Smooth muscle cell (in vitro differentiated cells): ENCODE results near the gene C6orf163. TPM values are rescaled to one million over a fixed set of nuclear protein-coding genes. Genes with fewer than 3 reads are reported as not detected.

Experiments
- DNase-seq: peaks from one replicate; lab custom pipeline; 2025; ENCODE audit not compliant: unreplicated experiment; lab: John Stamatoyannopoulos, UW
- H2AFZ ChIP-seq: fragments of 200-600 bp; sonication (generic); 2 replicates; pipeline ENCODE4 v1.6.0; 2016; ENCODE audit warnings: antibody characterized with exemption, low read depth, mild to moderate bottlenecking
- H3F3A ChIP-seq: fragments of 200-600 bp; sonication (generic); 2 replicates; pipeline ENCODE4 v1.6.0; 2017; ENCODE audit warnings: antibody characterized with exemption, low read depth
- H3K27ac ChIP-seq: fragments of 200-600 bp; sonication (generic); 2 replicates; pipeline ENCODE4 v1.5.1; 2016; ENCODE audit warnings: low read depth, mild to moderate bottlenecking
- H3K27me3 ChIP-seq: fragments of 200-600 bp; sonication (generic); 2 replicates; pipeline ENCODE4 v1.6.1; 2016; ENCODE audit warnings: low read depth, mild to moderate bottlenecking
- H3K36me3 ChIP-seq: fragments of 200-600 bp; sonication (generic); 2 replicates; pipeline ENCODE4 v1.5.1; 2016; ENCODE audit warnings: low read depth
- H3K4me1 ChIP-seq: fragments of 200-600 bp; sonication (generic); 2 replicates; pipeline ENCODE4 v1.5.1; 2016; ENCODE audit warnings: low read depth
- H3K4me2 ChIP-seq: fragments of 200-600 bp; sonication (generic); 2 replicates; pipeline ENCODE4 v1.6.0; 2016; ENCODE audit warnings: mild to moderate bottlenecking
- H3K4me3 ChIP-seq: fragments of 200-600 bp; sonication (generic); 2 replicates; pipeline ENCODE4 v1.5.1; 2016; ENCODE audit warnings: mild to moderate bottlenecking
- H3K79me2 ChIP-seq: fragments of 200-600 bp; sonication (generic); 2 replicates; pipeline ENCODE4 v1.6.0; 2016; ENCODE audit warnings: low read depth, mild to moderate bottlenecking
- H3K9ac ChIP-seq: fragments of 200-600 bp; sonication (generic); 2 replicates; pipeline ENCODE4 v1.6.0; 2016; ENCODE audit warnings: low read depth
- H3K9me3 ChIP-seq: fragments of 200-600 bp; sonication (generic); replicated peaks from 2 replicates; pipeline ENCODE4 v1.5.1; 2016; ENCODE audit warnings: low read depth
- H4K20me1 ChIP-seq: fragments of 200-600 bp; sonication (generic); 2 replicates; pipeline ENCODE4 v1.6.0; 2016; ENCODE audit warnings: low read depth
- CTCF ChIP-seq: fragments of 200-600 bp; sonication (generic); IDR thresholded peaks from 2 replicates; pipeline ENCODE4 v1.5.1; 2017; ENCODE audit warnings: borderline replicate concordance, mild to moderate bottlenecking, antibody characterized with exemption; ENCODE audit not compliant: insufficient read depth, poor library complexity, severe bottlenecking
- WGBS: methylation state at CpG from one replicate; pipeline ENCODE4 v1.1.7; 2016; ENCODE audit warnings: low lambda C conversion rate; 5-methylcytosine and 5-hydroxymethylcytosine counted together
- polyA plus RNA-seq: library from polyadenylated mRNA; unstranded; fragments of >200 nt; fragmentation: Nextera tagmentation; extraction: Ambion mirVana; gene quantifications from 2 replicates; pipeline ENCODE4 v1.2.1, GENCODE V29; 2016
- total RNA-seq: library from RNA; depleted of rRNA; stranded (reverse); fragments of >200 nt; gene quantifications from 2 replicates; pipeline ENCODE4 v1.2.3, GENCODE V29; 2014

C6orf163 gene
- total and polyA plus RNA-seq, 2 experiments from 2014 or later, result 0.59 to 3.1 TPM

GRCh38 chr6:87341158-87341557, 3.5 kb upstream of the C6orf163 start:
- peaks cover 10% of the 10 kb centered on the region for H3K4me1 ChIP-seq
- no peaks in the 10 kb centered on the region for H3K27me3 ChIP-seq
- no peak overlapping the region for H3K4me2 ChIP-seq
- no peaks in the 10 kb centered on the region for H3K36me3 ChIP-seq
- WGBS, result 92% methylated on average over 2 of the region's 2 CpGs
- no peaks in the 10 kb centered on the region for H3K9me3 ChIP-seq
- H4K20me1 ChIP-seq, result peaks cover 61% of the 10 kb centered on the region
- peaks cover 7% of the 10 kb centered on the region for H3K79me2 ChIP-seq
- H3F3A ChIP-seq, result peaks cover 8% of the 10 kb centered on the region
- no peak overlapping the region for H3K27ac ChIP-seq
- no peak overlapping the region for H3K4me3 ChIP-seq
- H3K9ac ChIP-seq, result no peak overlapping the region
- no peak for DNase-seq
- no peak overlapping the region for H2AFZ ChIP-seq
- no peak for TF ChIP-seq CTCF

- H3K9me3 ChIP-seq, result no peaks in the 10 kb centered on the region
- 95% methylated on average over 1 of the region's 1 CpG for WGBS
- peaks cover 54% of the 10 kb centered on the region for H4K20me1 ChIP-seq
- no peak for TF ChIP-seq CTCF
- no peaks in the 10 kb centered on the region for H3K27me3 ChIP-seq
- peaks cover 7% of the 10 kb centered on the region for H3K4me1 ChIP-seq
- H3K4me2 ChIP-seq, result no peak overlapping the region
- no peaks in the 10 kb centered on the region for H3K36me3 ChIP-seq
- peaks cover 8% of the 10 kb centered on the region for H3F3A ChIP-seq
- no peak overlapping the region for H3K27ac ChIP-seq
- no peak overlapping the region for H3K9ac ChIP-seq
- H2AFZ ChIP-seq, result no peak overlapping the region
- DNase-seq, result no peak
- H3K79me2 ChIP-seq, result peaks cover 3% of the 10 kb centered on the region
- no peak overlapping the region for H3K4me3 ChIP-seq
Observed at GRCh38 chr6:87341899-87342298, 2.7 kb upstream of the C6orf163 start.

- H3K79me2 ChIP-seq, result no peaks in the 10 kb centered on the region
- DNase-seq, result no peak
- no peaks in the 10 kb centered on the region for H3K27me3 ChIP-seq
- peaks cover 8% of the 10 kb centered on the region for H3F3A ChIP-seq
- H3K9ac ChIP-seq, result no peak overlapping the region
- H3K4me3 ChIP-seq, result no peak overlapping the region
- peaks cover 47% of the 10 kb centered on the region for H4K20me1 ChIP-seq
- TF ChIP-seq CTCF, result no peak
- peak overlapping the region; percentile 17 for H3K4me2 ChIP-seq
- H3K4me1 ChIP-seq, result peaks cover 7% of the 10 kb centered on the region
- no peak overlapping the region for H3K27ac ChIP-seq
- H3K36me3 ChIP-seq, result no peaks in the 10 kb centered on the region
- no peak overlapping the region for H2AFZ ChIP-seq
- H3K9me3 ChIP-seq, result no peaks in the 10 kb centered on the region
Observed at GRCh38 chr6:87342829-87343228, 1.8 kb upstream of the C6orf163 start.

- Histone ChIP-seq H3K27ac (no peak overlapping the region), H3K4me3 (no peak overlapping the region), H3K79me2 (no peaks in the 10 kb centered on the region), H3K27me3 (no peaks in the 10 kb centered on the region), H3K36me3 (no peaks in the 10 kb centered on the region), H3K9me3 (no peaks in the 10 kb centered on the region), H4K20me1 (peaks cover 35% of the 10 kb centered on the region), H3K4me1 (peaks cover 7% of the 10 kb centered on the region), H3K9ac (no peak overlapping the region), H2AFZ (no peak overlapping the region), H3F3A (peaks cover 7% of the 10 kb centered on the region), H3K4me2 (no peak overlapping the region)
- WGBS, result 95% methylated on average over 3 of the region's 3 CpGs
- no peak for DNase-seq
- TF ChIP-seq CTCF, result no peak
Observed at GRCh38 chr6:87346700-87347099, 2.1 kb downstream of the C6orf163 start.
